ENCODE results near the gene SRL.
"Not testable (repeated sequence)": the region's sequence is repeated elsewhere in the genome, so short reads cannot be mapped to it uniquely, and the experiment has no call there.

The SRL gene

GRCh38 chr16:4212211-4212933 is 29.5 kb downstream of the SRL start:
- DNase-seq (ENCODE audit: low read depth), result no peak
- H3K4me3 ChIP-seq (ENCODE audit: low read depth, low read length), result no peak overlapping the region
- TF ChIP-seq CTCF (IDR thresholded peaks at IDR 0.05; ENCODE audit: control insufficient read depth, extremely low read depth, insufficient read depth), result no peak

GRCh38 chr16:4211445-4212210 is 30.3 kb downstream of the SRL start:
- not testable (repeated sequence) for DNase-seq (ENCODE audit: low read depth); H3K4me3 ChIP-seq (ENCODE audit: low read depth, low read length)

- H3K4me3 ChIP-seq (ENCODE audit: low read depth, low read length), result no peak overlapping the region
- no peak for DNase-seq (ENCODE audit: low read depth)
- TF ChIP-seq CTCF (IDR thresholded peaks at IDR 0.05; ENCODE audit: control insufficient read depth, extremely low read depth, insufficient read depth), result no peak
Measured at GRCh38 chr16:4209666-4210065, 32.2 kb downstream of the SRL start.

- DNase-seq (ENCODE audit: low read depth), result no peak
Measured at GRCh38 chr16:4208341-4208751, 33.5 kb downstream of the SRL start.

GRCh38 chr16:4207683-4208340 is 34.1 kb downstream of the SRL start:
- no peak for TF ChIP-seq CTCF (IDR thresholded peaks at IDR 0.05; ENCODE audit: control insufficient read depth, extremely low read depth, insufficient read depth)
- H3K4me3 ChIP-seq (ENCODE audit: low read depth, low read length), result no peak overlapping the region
- DNase-seq (ENCODE audit: low read depth), result no peak

More at GRCh38 chr16:4208341-4208751, 33.5 kb downstream of the SRL start:
- H3K4me3 ChIP-seq (ENCODE audit: low read depth, low read length), result no peak overlapping the region
- TF ChIP-seq CTCF (IDR thresholded peaks at IDR 0.05; ENCODE audit: control insufficient read depth, extremely low read depth, insufficient read depth), result no peak

- DNase-seq (ENCODE audit: low read depth), result no peak
- no peak for TF ChIP-seq CTCF (IDR thresholded peaks at IDR 0.05; ENCODE audit: control insufficient read depth, extremely low read depth, insufficient read depth)
Measured at GRCh38 chr16:4207229-4207628, 34.7 kb downstream of the SRL start.

GRCh38 chr16:4206680-4207079 is 35.2 kb downstream of the SRL start:
- no peak for DNase-seq (ENCODE audit: low read depth)
- no peak for TF ChIP-seq CTCF (IDR thresholded peaks at IDR 0.05; ENCODE audit: control insufficient read depth, extremely low read depth, insufficient read depth)

More at GRCh38 chr16:4207229-4207628, 34.7 kb downstream of the SRL start:
- no peak overlapping the region for H3K4me3 ChIP-seq (ENCODE audit: low read depth, low read length)

More at GRCh38 chr16:4206680-4207079, 35.2 kb downstream of the SRL start:
- H3K4me3 ChIP-seq (ENCODE audit: low read depth, low read length), result no peak overlapping the region

Measured in LNCaP clone FGC (cell line).